D721Med (cell line): ENCODE data around the gene SOBP.

Experiments
- DNase-seq: peaks from one replicate; pipeline ENCODE4 v3.0.0; 2011; ENCODE audit warnings: low spot score; ENCODE audit not compliant: insufficient read length
- FAIRE-seq: peaks from 2 replicates; lab custom pipeline; 2011; peaks lifted over from hg19 to GRCh38; lab: Jason Lieb, UNC
- CTCF ChIP-seq: IDR thresholded peaks from 2 replicates; pipeline ENCODE4 v1.5.1; 2012; ENCODE audit warnings: mild to moderate bottlenecking, control low read depth; ENCODE audit not compliant: insufficient read depth; ENCODE audit errors: missing control alignments

Gene SOBP

GRCh38 chr6:107538856-107539387, 49.0 kb downstream of the SOBP start:
- DNase-seq (no peak), FAIRE-seq (no peak)
- no peak for TF ChIP-seq CTCF

GRCh38 chr6:107539409-107539808, 49.5 kb downstream of the SOBP start:
- TF ChIP-seq CTCF = no peak
- no peak for DNase-seq
- FAIRE-seq = no peak

GRCh38 chr6:107539849-107540464, 50.0 kb downstream of the SOBP start:
- FAIRE-seq = no peak
- TF ChIP-seq CTCF = no peak
- DNase-seq = no peak

GRCh38 chr6:107540465-107540857, 50.5 kb downstream of the SOBP start:
- no peak for FAIRE-seq
- DNase-seq = no peak
- no peak for TF ChIP-seq CTCF

GRCh38 chr6:107542192-107542668, 52.3 kb downstream of the SOBP start:
- DNase-seq (no peak), FAIRE-seq (no peak)
- no peak for TF ChIP-seq CTCF

- TF ChIP-seq CTCF = no peak
- DNase-seq = no peak
- FAIRE-seq = no peak
Measured at GRCh38 chr6:107543088-107543487, 53.2 kb downstream of the SOBP start.

GRCh38 chr6:107543567-107543966, 53.6 kb downstream of the SOBP start:
- TF ChIP-seq CTCF = no peak
- DNase-seq (no peak), FAIRE-seq (no peak)
